ES-I3 (cell line): Measurements from ENCODE around the gene CNOT3.
"Not testable (repeated sequence)": the region's sequence is repeated elsewhere in the genome, so short reads cannot be mapped to it uniquely, and the experiment has no call there.

ENCODE experiments used
- H3K36me3 ChIP-seq: 2 replicates; pipeline ENCODE4 v1.6.1; 2013; ENCODE audit warnings: mild to moderate bottlenecking, low read length, control low read depth, moderate library complexity; ENCODE audit not compliant: insufficient read depth
- H3K4me1 ChIP-seq: 2 replicates; pipeline ENCODE4 v1.6.1; 2013; ENCODE audit warnings: mild to moderate bottlenecking, control low read depth, low read length; ENCODE audit not compliant: insufficient read depth
- H3K9ac ChIP-seq: 2 replicates; pipeline ENCODE4 v1.6.1; 2013; ENCODE audit warnings: low read depth, mild to moderate bottlenecking, low read length, moderate library complexity
- H3K9me3 ChIP-seq: 2 replicates; pipeline ENCODE4 v1.6.1; 2013; ENCODE audit warnings: mild to moderate bottlenecking, low read length, moderate library complexity; ENCODE audit not compliant: control insufficient read depth, insufficient read depth

CNOT3 gene

DNA sequence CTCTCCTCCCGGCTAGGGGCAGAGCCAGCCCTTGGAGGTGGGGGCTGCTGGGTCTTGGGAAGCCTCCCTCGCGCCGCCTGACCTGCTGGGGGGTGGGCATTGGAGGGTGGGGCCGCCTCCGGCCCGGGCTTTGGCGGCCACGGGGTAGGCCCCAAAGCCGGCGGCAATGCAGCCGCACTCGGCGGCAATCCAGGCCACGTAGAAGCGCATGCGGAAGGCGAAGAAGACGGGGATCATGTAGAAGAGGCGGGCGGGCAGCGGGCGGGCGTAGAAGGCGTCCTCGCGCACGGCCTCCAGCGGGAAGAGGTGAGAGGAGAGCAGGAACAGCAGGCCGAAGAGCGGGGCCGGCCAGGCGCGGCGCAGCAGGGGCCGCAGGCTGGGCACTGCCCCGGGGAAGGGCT is 43.1 kb downstream of the CNOT3 start:
- Histone ChIP-seq H3K9ac (no peak overlapping the region), H3K4me1 (no peaks in the 10 kb centered on the region), H3K9me3 (no peaks in the 10 kb centered on the region), H3K36me3 (peaks cover 6% of the 10 kb centered on the region; the same call in 1 of the 2 replicates)

DNA sequence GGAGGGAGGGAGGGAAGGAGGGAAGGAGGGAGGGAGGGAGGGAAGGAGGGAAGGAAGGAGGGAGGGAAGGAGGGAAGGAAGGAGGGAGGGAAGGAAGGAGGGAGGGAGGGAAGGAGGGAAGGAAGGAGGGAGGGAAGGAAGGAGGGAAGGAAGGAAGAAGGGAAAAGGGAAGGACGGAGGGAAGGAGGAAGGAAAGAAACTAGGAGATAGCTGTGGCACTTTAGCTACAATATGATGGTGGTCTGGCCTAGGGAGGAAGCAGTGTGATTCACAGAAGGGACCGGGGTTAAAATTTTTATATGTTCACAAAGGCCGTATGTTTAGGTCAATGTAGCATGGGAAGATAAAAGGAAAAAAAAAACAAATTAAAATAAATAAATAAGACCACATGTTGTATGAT is 44.3 kb downstream of the CNOT3 start:
- not testable (repeated sequence) for H3K4me1 ChIP-seq, H3K9me3 ChIP-seq, H3K36me3 ChIP-seq, H3K9ac ChIP-seq

DNA sequence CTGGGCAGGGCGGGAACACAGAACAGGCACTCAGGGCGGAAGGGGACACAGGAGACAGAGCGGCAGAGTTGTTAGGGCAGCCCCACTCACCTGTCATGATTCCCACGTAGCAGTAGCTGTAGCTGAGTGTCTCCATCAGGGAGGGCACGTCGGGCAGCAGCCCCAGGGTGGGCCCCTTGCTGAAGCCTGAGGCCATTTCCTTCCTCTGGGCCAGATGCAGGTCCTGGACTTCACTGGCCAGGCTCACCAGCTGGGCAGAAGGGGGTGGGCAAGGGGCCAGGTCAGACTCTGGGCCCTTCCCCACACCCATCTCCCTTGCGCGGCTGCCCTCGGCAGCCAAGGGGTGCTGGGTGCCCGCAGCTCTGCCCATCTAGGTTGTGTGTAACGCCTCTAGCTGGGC is 45.9 kb downstream of the CNOT3 start:
- Histone ChIP-seq H3K4me1 (no peaks in the 10 kb centered on the region), H3K36me3 (peaks cover 3% of the 10 kb centered on the region; the same call in 1 of the 2 replicates), H3K9ac (no peak overlapping the region), H3K9me3 (no peaks in the 10 kb centered on the region)

DNA sequence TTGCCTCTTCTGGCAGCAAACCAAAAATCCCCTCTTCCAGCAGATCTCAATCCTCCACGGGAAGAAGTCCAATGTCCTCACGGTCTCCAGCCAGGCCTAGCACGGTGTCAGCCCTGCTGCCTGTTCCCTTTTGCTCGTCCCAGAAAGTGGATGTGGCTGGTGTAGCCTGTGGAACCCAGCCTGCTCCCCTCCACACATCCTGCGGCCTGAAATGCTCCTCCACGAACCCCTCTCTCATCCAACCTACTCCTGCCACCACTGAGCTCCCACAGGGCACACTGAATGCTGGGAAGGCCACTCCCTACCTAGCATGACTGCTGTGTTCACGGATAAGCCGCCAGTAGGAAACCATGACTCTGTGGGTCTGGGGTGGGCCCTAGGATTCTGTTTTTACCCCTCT is 48.8 kb downstream of the CNOT3 start:
- H3K4me1 ChIP-seq: no peaks in the 10 kb centered on the region

DNA sequence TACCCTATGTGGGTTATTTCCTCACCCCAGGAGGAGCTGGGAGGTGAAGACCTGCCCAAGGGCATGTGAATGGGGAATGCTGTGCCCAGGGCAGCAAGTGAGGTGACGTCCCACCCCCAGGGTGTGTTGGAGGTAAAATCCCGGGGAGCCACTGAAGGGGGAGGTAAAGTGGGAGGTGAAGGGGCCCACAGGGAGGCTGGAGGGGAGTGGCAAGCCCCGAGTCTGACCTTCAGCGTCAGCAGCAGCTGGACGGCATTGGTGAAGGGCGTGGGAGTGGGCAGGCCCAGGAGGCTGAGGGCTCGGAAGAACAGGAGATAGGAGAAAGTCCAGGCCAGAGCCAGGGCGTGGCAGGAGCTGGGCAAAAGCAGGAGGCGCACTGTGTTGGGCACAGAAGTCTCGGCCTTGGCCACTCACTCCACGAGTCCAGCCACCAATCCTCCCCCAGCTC is 49.4 kb downstream of the CNOT3 start:
- Histone ChIP-seq H3K9ac (no peak overlapping the region), H3K9me3 (no peaks in the 10 kb centered on the region), H3K4me1 (no peaks in the 10 kb centered on the region; the same call in 1 of the 2 replicates)

More for the DNA sequence above, 48.8 kb downstream of the CNOT3 start:
- Histone ChIP-seq H3K36me3 (peaks cover 3% of the 10 kb centered on the region; the same call in 1 of the 2 replicates), H3K9ac (no peak overlapping the region), H3K9me3 (no peaks in the 10 kb centered on the region)

DNA sequence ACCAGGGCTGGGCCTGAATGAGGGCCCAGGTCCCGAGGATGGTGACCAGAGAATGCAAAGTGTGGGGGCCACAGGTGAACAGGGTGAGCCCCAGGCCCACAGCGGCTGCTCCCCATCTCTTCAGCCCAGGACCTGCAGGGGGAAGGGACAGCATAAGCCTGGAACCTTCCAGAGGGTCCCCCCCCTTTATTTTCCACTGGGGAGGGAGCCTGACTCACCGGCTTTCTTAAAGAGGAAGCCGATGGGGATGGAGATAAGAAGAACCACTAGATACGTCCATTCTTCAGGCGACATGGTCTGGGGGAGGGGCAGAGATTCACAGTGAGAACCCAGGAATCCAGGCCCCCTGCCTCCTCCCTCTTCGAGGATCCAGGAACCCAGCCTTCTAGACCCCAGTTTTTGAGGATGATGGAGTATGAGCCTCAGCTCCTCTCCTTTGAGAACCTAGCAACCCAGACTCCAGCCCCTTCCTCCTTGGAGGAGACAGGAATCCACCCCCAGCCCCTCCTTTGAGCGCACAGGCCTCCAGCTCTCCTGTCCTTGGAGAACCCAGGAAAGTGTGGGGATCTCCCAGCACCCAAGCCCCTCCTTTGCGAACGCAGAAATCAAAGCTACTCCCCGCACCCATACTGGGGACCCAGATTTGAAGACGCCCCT is 50.8 kb downstream of the CNOT3 start:
- peaks cover 3% of the 10 kb centered on the region; the same call in 1 of the 2 replicates for H3K36me3 ChIP-seq
- H3K9me3 ChIP-seq: no peaks in the 10 kb centered on the region
- no peaks in the 10 kb centered on the region; the same call in 1 of the 2 replicates for H3K4me1 ChIP-seq
- H3K9ac ChIP-seq: peak overlapping the region; percentile 91

More for the DNA sequence above, 49.4 kb downstream of the CNOT3 start:
- peaks cover 3% of the 10 kb centered on the region; the same call in 1 of the 2 replicates for H3K36me3 ChIP-seq

DNA sequence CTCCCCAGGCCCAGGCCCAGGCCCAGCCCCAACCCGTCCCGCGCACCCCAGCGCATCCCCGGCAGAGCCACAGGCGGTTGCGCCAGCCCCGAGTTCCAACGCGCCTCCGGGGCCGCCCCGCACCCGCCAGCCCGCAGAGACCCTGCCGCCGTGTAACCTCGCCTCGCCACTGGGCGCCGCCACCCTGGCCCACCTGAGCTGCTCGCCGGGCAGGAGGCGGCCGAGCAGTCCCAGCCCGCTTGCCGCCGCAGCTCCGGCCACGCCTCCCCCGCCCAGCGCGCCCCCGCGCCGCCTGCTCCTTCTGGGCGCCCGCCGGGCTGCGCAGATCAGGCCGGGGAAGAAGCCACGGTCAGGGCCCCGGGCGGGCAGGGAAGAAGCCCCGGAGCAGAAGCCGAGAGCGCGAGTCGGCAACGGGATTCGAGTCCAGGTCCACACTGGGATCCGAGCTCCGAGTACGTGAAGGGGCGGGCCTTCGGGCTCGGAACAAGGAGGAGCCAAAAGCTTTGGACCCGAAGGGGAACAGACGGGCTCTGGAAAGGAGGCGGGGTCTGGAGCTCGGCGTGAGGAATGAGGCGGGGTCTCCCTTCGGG is 51.7 kb downstream of the CNOT3 start, which contains the start of gene MBOAT7:
MBOAT7 (minus strand) TSS at position 436 of the 590 bp plus-strand sequence. CDS start 1,072 bp downstream, outside the sequence.
- Histone ChIP-seq H3K4me1 (no peaks in the 10 kb centered on the region; the same call in 1 of the 2 replicates), H3K36me3 (no peaks in the 10 kb centered on the region), H3K9ac (peak within 1 kb of the TSS; percentile 97), H3K9me3 (no peaks in the 10 kb centered on the region)

DNA sequence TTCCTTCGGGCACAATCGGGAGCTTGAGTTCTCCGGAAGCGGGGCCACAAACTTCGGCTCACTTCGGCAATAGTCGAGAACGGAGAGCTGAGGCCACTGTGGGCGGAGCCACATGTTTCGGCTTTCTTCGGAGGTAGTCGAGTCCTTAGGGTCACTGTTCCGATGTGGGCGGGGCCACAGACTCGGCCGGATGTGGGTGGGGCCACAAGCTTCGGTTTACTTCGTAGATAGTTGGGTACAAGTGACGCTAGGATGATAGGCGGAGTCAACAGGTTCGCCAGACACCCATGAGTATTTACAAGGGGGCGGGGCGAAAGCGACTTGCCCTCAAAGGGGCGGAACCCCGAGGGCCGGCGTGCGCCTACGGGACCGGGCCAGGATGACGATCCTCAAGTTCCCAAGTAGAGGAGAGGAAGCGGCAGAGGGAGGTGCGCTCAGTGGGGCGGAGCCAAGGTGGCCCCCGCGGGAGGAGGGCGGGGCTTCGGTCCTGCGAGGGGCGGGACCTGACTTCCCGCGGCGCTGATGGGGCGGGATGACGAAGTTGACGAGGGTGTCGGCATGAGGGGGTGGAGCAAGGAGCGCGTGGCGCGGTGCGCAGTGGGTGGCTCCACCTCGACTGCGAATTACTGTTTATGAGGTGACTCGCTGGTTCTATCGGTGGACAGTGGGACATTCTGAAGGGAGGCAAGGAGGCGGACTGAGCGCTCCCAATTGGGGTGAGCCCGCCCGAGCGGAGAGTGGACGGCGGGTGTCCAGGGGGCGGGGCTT is 52.4 kb downstream of the CNOT3 start:
- Histone ChIP-seq H3K4me1 (no peaks in the 10 kb centered on the region; the same call in 1 of the 2 replicates), H3K9ac (peak overlapping the region; percentile 97), H3K9me3 (no peaks in the 10 kb centered on the region), H3K36me3 (no peaks in the 10 kb centered on the region)

DNA sequence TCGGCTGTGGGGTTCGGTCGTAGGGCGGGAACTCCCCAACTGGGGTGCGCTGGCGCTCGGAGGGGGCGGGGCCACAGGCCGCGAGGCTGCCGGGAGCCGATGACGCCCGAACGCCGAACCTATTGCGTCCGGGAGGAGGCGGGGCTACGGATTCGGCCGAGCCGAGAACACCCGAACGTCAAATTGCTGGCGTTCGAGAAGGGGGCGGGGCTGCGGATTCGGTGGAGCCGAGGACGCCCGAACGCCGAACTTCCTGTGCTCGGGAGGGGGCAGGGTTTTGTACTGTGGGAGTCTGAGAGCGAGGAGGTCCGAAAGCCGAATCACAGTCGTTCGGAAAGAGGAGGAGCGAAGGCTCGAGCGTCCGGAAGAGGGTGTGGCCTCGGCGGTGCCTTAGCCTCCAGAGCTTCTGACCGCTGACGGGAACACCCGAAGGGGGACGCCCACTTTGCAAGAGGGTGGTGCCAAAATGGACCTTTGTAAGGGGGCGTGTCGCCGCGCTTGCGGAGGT is 53.0 kb downstream of the CNOT3 start:
- Histone ChIP-seq H3K36me3 (no peaks in the 10 kb centered on the region), H3K9ac (peak overlapping the region; percentile 97), H3K9me3 (no peaks in the 10 kb centered on the region), H3K4me1 (no peaks in the 10 kb centered on the region; the same call in 1 of the 2 replicates)

DNA sequence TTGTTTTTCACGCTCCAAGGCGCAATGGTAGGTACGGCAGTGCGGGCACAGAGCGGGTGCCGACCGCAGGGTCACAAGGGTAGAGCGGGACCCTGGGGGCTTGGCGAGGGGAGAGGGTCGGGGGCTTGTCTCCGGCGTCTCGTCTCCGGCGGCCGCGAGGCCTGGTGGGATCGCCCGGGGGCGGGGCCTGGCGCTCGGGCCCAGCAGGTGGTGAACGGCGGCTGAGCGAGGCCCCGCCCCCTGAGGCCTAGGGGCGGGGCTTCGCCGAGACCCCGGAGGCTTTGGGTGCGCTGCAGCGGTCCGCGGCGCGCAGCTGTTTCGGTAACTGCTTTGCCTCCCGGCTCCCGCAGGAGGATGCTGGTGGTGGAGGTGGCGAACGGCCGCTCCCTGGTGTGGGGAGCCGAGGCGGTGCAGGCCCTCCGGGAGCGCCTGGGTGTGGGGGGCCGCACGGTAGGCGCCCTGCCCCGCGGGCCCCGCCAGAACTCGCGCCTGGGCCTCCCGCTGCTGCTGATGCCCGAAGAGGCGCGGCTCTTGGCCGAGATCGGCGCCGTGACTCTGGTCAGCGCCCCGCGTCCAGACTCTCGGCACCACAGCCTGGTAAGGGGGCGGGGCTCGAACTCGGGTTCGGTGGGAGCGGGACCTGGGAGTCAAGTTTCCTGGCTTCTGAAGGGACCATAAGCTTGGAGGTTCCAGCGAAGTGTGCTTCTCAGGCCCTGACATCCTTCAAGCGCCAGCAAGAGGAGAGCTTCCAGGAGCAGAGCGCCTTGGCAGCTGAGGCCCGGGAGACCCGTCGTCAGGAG is 53.6 kb downstream of the CNOT3 start, which contains the start of gene TSEN34:
TSEN34 (plus strand) TSS at position 298 of the 800 bp plus-strand sequence; CDS start at position 355, 57 bp downstream.
- no peaks in the 10 kb centered on the region; the same call in 1 of the 2 replicates for H3K4me1 ChIP-seq
- H3K9ac ChIP-seq: peak within 1 kb of the TSS; percentile 97
- H3K9me3 ChIP-seq: no peaks in the 10 kb centered on the region
- no peaks in the 10 kb centered on the region for H3K36me3 ChIP-seq

DNA sequence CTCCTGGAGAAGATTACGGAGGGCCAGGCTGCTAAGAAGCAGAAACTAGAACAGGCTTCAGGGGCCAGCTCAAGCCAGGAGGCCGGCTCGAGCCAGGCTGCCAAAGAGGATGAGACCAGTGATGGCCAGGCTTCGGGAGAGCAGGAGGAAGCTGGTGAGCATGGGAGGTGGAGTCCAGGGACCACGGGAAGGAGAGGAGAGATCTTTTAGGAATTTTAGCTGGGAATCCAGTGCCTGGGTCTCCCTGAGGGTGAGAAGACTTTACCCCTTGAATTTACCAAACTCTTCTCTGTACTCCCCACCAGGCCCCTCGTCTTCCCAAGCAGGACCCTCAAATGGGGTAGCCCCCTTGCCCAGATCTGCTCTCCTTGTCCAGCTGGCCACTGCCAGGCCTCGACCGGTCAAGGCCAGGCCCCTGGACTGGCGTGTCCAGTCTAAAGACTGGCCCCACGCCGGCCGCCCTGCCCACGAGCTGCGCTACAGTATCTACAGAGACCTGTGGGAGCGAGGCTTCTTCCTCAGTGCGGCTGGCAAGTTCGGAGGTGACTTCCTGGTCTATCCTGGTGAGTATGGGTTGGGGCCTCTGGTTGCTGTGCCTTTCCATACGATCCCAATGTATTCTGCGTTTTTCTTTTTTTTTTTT is 54.4 kb downstream of the CNOT3 start:
- no peaks in the 10 kb centered on the region for H3K9me3 ChIP-seq
- peak overlapping the region; percentile 97 for H3K9ac ChIP-seq
- H3K36me3 ChIP-seq: no peaks in the 10 kb centered on the region; the same call in 1 of the 2 replicates
- no peaks in the 10 kb centered on the region; the same call in 1 of the 2 replicates for H3K4me1 ChIP-seq

DNA sequence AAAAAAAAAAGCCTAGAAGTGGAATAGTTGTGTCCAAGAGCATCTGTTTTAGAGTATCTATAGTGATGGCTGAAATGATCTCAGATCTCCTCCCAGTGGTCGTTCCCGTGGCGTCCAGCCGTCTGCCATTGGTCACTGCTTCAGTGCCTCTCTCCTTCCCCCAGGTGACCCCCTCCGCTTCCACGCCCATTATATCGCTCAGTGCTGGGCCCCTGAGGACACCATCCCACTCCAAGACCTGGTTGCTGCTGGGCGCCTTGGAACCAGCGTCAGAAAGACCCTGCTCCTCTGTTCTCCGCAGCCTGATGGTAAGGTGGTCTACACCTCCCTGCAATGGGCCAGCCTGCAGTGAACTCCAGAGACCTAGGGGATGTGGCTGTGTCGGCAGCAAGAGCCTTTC is 55.4 kb downstream of the CNOT3 start:
- Histone ChIP-seq H3K9me3 (no peaks in the 10 kb centered on the region), H3K9ac (no peak overlapping the region), H3K4me1 (no peaks in the 10 kb centered on the region; the same call in 1 of the 2 replicates), H3K36me3 (no peaks in the 10 kb centered on the region; the same call in 1 of the 2 replicates)

DNA sequence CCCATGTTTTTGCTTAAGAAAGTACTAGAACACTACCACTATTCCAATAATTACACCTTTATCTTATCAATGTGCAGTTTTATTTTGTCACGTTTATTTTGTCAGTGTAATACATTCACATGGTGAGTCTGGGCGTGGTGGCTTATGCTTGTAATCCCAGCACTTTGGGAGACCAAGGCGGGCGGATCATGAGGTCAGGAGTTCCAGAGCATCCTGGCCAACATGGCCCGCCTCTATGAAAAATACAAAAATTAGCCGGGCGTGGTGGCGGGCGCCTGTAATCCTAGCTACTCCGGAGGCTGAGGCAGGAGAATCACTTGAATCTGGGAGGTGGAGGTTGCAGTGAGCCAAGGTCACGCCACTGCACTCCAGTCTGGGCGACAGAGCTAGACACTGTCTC is 56.9 kb downstream of the CNOT3 start:
- H3K4me1 ChIP-seq, H3K9ac ChIP-seq, H3K36me3 ChIP-seq, H3K9me3 ChIP-seq: not testable (repeated sequence)
